Hematopoietic multipotent progenitor cell treated with erythropoietin and hydrocortisone succinate and interleukin-3 and kit ligand, for 4 days (in vitro differentiated cells): ENCODE measurements around the gene CDC20.
A peak's percentile ranks its signal among the peaks of the same experiment; 100 is the strongest.

Experiments used
- DNase-seq: peaks from one replicate; pipeline ENCODE4 v3.0.0-alpha.2; 2015

CDC20 gene

DNA sequence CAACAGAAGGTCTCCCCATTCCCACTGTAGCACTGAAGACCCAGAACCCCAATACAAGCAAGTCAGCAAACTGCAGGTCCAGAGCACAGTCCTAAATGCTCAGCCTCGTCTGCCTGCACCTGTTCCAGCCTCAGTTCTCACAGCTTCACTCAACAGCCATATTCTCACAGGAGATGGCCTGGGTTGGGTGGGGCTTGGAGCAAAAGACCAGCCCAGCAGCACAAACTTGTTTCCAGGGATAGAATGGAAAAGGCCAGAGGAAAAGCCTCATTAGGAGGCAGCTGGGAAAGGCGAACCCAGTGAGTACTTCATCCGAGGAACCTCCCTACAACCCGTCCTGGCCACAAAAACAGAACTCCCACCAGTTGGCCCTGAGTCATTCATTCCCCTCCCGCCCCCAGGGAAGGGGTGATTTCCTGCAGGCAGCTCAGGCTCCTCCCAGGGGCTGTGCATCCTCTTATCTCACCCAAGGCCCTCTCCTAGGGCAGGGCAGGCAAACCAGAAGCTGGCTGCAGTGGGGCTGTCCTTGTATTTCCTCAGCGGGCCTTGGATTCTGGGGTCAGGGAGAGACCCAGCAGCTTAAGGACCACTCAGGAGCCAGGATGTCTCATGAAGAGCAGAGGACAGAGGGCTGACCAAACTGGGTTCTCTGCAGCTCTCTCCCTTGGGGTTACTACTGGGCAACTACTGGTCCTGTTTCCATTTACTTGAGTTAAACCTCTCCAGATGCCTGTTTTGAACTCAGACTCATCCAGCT is 28.6 kb upstream of the CDC20 start:
- DNase-seq: peak; percentile 96

GRCh38 chr1:43331688-43332087 is 27.1 kb upstream of the CDC20 start:
- no peak for DNase-seq

- DNase-seq: peak; percentile 19
Observed at GRCh38 chr1:43334453-43335205, 24.2 kb upstream of the CDC20 start.

- DNase-seq: peak; percentile 50
Observed at GRCh38 chr1:43337588-43337987, 21.2 kb upstream of the CDC20 start, which contains the start of gene MPL. TSS of gene MPL (plus strand) at chr1:43337818. CDS start at chr1:43337849, 31 bp downstream.

DNA sequence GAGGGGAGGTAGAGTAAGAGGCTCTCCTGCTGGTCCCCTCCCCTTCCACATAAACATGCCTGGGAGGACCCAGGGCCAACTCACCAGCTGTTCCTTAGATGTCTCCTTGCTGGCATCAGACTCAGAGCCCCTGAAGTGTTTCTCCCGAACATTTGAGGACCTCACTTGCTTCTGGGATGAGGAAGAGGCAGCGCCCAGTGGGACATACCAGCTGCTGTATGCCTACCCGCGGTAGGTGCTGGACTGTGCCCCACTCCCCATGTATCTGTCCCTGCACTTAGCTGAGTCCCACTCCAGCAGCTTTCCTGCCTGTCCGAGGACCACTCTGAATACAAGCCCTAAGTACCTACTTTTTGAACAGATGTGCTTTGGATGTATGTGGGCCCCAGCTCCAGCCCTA is 20.8 kb upstream of the CDC20 start:
- DNase-seq: no peak

DNA sequence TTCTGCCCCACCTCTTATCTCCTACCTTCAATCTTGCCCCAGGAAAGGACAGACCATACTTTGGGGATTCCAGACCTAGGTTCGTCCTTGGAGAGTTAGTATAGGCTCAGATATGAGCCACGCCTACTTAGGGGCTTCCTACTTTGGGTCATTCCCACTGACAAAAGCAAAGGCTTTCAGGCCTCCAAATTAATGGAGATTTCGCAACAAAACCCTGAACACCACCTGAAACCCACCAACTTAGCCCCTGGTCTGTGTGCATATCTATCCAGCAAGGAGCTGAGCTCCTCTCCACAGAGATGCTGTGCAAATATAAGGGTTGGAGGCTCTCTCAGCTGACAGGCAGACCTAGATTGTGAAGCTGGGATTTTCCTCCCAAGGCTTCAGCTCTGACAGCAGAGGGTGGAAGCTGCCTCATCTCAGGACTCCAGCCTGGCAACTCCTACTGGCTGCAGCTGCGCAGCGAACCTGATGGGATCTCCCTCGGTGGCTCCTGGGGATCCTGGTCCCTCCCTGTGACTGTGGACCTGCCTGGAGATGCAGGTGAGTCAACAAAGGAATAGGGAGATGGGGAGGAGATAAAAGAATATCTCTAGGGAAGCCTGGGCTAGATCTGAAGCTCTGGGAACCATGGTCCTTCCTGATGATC is 19.1 kb upstream of the CDC20 start:
- DNase-seq: no peak

DNA sequence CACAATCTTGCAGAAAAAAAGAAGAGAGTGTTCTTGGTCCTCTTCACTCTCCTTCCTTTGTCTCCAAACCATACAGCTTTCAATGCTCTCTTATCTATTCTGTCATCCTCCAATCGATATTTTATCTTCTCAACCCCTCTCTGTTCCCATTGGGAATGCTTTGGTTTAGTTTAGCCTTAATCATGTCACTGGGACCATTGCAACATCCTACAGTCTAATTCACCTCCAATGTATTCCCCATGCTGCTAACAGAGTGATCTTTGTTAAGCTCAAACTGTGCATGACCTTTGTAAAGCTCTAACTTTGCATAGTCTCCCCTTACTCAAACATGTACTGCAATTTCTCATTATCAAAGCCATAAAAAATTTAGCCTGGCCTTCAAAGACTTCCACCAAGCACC is 18.2 kb upstream of the CDC20 start:
- DNase-seq: no peak

DNA sequence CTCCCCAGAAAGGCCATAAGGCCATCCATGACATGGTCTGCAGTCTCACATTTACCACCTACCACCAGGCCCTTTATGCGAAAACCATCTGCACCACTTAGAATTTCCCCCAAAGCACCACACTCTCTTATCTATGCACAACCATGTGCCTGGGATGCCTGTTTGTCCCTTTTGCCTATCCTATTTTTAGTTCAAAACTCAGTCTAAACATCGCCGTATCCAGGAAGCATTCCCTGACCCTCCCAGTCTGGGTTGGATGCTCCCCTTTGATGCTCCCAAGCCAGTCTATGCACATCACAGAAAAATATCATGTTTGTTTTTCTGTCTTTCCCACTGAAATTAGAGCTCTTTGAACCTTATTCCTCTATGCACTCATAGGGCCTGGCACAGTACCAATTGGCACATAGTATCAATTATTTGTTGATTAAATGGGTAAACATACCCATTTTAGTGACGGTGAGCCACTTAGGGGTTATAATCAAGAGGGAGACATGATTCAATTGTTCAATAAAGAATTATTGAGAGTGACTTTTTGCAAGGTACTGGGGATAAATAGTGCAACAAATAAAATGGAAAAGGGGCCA is 14.4 kb upstream of the CDC20 start:
- DNase-seq: peak; percentile 79

GRCh38 chr1:43345120-43345519 is 13.7 kb upstream of the CDC20 start:
- DNase-seq: peak; percentile 94

DNA sequence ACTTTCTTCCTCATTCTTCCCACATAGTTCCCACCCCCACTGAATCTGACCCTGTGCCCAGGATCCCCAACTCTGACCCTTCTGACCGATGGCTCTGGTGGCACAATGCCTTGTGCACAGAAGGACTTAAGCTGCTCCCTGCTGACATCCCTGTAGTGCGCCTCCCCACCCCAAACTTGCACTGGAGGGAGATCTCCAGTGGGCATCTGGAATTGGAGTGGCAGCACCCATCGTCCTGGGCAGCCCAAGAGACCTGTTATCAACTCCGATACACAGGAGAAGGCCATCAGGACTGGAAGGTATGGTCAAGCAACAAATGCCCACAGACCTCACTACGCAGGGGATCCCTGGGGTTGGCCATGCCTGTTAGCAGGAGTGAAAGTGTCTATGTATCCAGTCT is 12.1 kb upstream of the CDC20 start:
- DNase-seq: no peak

- no peak for DNase-seq
Observed at GRCh38 chr1:43348343-43348808, 10.4 kb upstream of the CDC20 start.

GRCh38 chr1:43348809-43349593 is 9.8 kb upstream of the CDC20 start:
- no peak for DNase-seq

DNA sequence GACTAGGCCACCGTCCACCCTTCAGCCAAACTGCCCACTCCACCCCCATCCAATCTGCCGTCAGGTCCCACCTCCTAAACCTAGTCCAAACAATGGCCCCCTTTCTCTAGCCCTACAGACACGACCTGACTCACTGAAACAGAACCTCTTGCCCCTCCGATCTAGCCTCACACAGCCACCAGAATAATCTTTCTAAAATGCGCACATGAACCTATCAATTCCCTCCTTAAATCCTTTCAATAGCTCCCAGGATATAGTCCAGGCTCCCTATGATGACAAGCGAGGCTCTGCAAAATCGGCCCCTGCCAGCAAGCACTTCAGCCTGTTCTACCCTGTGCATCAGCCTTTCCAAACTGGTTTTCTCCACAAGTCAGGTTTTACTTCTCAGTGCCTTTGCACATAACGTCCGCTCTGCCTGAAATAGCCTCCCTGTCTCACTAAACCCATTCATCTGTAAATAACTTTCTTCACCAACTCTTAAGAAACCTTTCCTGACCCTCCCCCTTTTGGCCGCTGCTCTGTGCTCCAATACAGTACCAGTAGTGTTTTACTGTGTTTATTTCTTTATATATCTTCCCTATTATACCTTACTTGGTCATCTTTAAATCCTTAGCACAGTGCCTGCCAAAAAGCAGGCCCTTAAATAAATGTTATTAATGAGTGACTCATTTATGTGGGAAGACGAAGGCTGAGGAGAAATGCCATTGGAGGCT is 9.0 kb upstream of the CDC20 start:
- DNase-seq: no peak

DNA sequence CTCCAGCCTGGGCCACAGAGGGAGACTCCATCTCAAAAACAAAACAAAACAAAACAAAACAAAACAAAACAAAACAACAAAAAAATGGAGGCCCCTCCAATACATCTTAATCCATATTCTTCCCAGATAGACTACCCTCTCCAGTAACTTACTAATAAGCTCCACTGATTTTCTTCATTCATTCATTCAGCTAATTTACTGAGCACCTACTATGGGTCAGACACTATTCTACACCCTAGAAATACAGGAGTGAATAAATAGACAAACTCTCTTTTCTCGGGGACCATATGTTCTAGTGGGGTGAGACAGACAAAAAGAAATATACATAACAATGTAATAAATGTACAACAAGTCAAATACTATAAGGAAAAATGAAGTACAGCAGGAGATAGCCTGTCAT is 7.8 kb upstream of the CDC20 start:
- no peak for DNase-seq

DNA sequence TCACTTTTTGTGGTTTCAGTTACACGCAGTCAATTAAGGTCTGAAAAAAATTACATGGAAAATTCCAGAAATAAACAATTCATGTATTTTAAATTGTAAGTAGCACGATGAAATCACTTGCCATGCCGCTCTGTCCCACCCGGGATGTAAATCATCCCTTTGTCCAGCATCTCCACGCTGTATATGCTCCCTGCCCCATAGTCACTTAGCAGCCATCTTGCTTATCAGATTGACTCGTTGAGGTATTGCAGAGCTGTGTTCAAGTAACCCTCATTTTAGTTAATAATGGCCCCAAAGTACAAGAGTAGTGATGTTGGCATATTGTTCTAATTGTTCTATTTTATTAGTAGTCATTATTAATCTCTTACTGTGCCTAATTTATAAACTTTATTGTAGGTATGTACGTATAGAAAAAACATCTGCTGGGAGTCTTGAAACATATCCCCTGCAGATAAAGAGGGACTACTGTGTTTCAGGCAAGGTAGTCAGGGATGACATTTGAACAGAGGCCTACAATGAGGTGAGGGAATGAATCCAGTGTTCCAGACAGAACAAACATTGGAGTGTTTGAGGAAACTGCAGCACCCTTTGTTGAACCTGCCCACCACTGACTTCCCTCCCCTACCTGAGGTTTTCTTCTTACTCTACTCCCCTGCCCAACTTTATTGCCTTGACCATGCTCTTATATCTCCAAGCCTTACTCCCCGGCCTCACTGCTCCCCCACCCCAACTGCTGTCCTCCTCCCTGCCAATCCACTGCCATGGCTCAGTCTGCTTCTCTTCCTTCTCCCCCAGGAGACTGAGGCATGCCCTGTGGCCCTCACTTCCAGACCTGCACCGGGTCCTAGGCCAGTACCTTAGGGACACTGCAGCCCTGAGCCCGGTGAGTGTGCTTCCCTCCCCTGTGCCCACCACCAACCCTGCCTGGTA is 7.1 kb upstream of the CDC20 start:
- DNase-seq: no peak

GRCh38 chr1:43352351-43352705 is 6.5 kb upstream of the CDC20 start:
- no peak for DNase-seq

- DNase-seq: no peak
Observed at GRCh38 chr1:43352881-43353280, 5.9 kb upstream of the CDC20 start.

DNA sequence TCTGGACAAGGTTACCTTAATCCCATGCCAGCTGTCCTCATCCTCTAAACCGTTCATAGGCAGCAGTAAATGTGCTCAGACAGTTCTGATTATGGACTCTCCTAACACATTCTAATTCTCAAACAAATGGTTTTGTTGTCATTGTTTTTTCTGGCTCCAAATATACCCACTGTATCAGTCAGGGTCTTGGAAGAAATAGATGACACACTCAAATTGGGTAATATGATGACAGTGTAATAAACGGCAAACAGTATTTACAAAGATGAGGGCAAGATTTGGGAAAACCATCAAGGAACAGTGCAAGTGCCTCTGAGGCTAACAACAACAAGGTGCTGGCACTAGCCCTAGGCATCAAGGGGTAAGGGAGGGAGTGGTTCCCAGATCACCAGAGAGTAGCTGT is 4.3 kb upstream of the CDC20 start:
- DNase-seq: no peak

GRCh38 chr1:43354936-43355335 is 3.8 kb upstream of the CDC20 start:
- no peak for DNase-seq

DNA sequence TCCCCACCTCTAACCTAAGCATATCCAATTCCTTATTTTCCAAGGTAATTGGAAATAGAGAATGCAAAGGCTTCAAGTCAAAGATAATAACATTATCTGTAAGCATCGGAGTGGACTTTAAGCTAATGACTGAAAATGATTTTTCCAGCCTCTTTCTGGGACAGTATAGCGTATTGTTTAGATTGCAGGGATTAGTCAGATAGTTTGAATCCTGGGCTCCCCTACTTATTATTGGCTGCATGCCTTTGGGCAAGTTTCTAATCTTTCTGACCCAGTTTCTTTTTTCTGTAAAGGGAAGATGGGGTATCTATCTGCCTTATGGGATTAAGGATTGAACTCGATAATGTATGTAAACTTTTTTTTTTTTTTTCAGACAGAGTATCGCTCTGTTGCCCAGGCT is 1.5 kb upstream of the CDC20 start:
- DNase-seq: no peak
